ENCODE results near the gene TEX54. TPM values are rescaled to one million over a fixed set of nuclear protein-coding genes. Genes with fewer than 3 reads are reported as not detected.

TEX54 gene
- total and polyA plus RNA-seq, 2 of the 13 experiments (the other 11 are each of a cell fraction or from before 2014, with no cell fraction given): not detected

- TF ChIP-seq PRDM10 (CRISPR knock-in tag; IDR thresholded peaks at IDR 0.05; ENCODE audit: low read depth): no peak
- no peak for TF ChIP-seq ZNF784 (CRISPR knock-in tag; IDR thresholded peaks at IDR 0.05; ENCODE audit: borderline replicate concordance)
- TF ChIP-seq ZNF878 (CRISPR knock-in tag; IDR thresholded peaks at IDR 0.05): peak; percentile 74
- TF ChIP-seq ZNF383 (CRISPR knock-in tag; IDR thresholded peaks at IDR 0.05; ENCODE audit: borderline replicate concordance): peak; percentile 84; the same call in 1 of the 2 replicates
- no peak for TF ChIP-seq NFE2L2 (IDR thresholded peaks at IDR 0.05; ENCODE audit: low read length)
- TF ChIP-seq ZNF30 (CRISPR knock-in tag; IDR thresholded peaks at IDR 0.05): peak; percentile 85; the same call in 1 of the 2 replicates
- peak; percentile 83 for TF ChIP-seq MED13 (CRISPR knock-in tag; IDR thresholded peaks at IDR 0.05)
- TF ChIP-seq E2F2 (CRISPR knock-in tag; IDR thresholded peaks at IDR 0.05; ENCODE audit: borderline replicate concordance): peak; percentile 1; the same call in 1 of the 2 replicates
- TF ChIP-seq CREM (IDR thresholded peaks at IDR 0.05): peak; percentile 92
- peak; percentile 50; the same call in 1 of the 2 replicates for TF ChIP-seq CREM (CRISPR knock-in tag; IDR thresholded peaks at IDR 0.05)
- peak; percentile 90 for TF ChIP-seq ATF2 (CRISPR knock-in tag; IDR thresholded peaks at IDR 0.05)
- no peak for TF ChIP-seq NR1H2 (CRISPR knock-in tag; IDR thresholded peaks at IDR 0.05; ENCODE audit: borderline replicate concordance, low read depth)
- TF ChIP-seq RAD21 (CRISPR knock-in tag; IDR thresholded peaks at IDR 0.05): no peak
- peak; percentile 97 for TF ChIP-seq RBFOX2 (IDR thresholded peaks at IDR 0.05; ENCODE audit: low read depth, low read length)
- peak; percentile 94 for TF ChIP-seq SMYD3 (CRISPR knock-in tag; IDR thresholded peaks at IDR 0.05)
- peak; percentile 97 for TF ChIP-seq ZNF414 (CRISPR knock-in tag; IDR thresholded peaks at IDR 0.05)
- no peak for TF ChIP-seq ZNF207 (IDR thresholded peaks at IDR 0.05; ENCODE audit: borderline replicate concordance)
- TF ChIP-seq ASH2L (IDR thresholded peaks at IDR 0.05; ENCODE audit: insufficient read length, low read depth, low read length): peak; percentile 70
- TF ChIP-seq ZBTB37 (CRISPR knock-in tag; IDR thresholded peaks at IDR 0.05): no peak
- TF ChIP-seq HNRNPK (IDR thresholded peaks at IDR 0.05; ENCODE audit: low read depth, low read length, poor library complexity, severe bottlenecking): peak; percentile 74
These were observed 45.5 kb downstream of the TEX54 start, which contains the start of gene TMEM179B (continued) for GRCh38 chr11:62787005-62787759.
